Measurements from ENCODE around the gene PTCRA.

The PTCRA gene

GRCh38 chr6:42904467-42904866, 11.4 kb upstream of the PTCRA start:
- no peak for DNase-seq (ENCODE audit: low read depth, low spot score)

DNA sequence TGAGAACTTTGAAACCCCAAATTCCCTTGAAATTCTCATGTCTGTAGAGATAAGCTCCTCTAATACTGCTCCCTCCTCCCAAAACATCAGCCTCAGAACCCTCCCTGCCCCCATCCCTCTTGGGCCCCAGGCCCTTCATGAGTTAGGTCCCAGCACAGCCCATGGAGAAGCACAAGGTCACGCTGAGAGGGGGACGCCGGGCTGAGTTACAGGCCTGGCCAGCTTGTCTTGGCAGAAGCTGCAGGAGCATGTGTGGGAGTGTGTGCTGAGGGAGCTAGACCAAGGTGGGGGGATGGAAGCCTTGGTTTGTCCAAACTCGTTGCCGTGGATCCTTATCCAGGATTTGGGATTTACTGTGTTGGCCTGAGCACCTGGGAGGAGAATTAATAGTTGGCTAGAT, 8.5 kb upstream of the PTCRA start:
- no peak for DNase-seq (ENCODE audit: low read depth, low spot score)

- no peak for DNase-seq (ENCODE audit: low read depth, low spot score)
Measured at GRCh38 chr6:42909835-42910234, 6.0 kb upstream of the PTCRA start.

DNA sequence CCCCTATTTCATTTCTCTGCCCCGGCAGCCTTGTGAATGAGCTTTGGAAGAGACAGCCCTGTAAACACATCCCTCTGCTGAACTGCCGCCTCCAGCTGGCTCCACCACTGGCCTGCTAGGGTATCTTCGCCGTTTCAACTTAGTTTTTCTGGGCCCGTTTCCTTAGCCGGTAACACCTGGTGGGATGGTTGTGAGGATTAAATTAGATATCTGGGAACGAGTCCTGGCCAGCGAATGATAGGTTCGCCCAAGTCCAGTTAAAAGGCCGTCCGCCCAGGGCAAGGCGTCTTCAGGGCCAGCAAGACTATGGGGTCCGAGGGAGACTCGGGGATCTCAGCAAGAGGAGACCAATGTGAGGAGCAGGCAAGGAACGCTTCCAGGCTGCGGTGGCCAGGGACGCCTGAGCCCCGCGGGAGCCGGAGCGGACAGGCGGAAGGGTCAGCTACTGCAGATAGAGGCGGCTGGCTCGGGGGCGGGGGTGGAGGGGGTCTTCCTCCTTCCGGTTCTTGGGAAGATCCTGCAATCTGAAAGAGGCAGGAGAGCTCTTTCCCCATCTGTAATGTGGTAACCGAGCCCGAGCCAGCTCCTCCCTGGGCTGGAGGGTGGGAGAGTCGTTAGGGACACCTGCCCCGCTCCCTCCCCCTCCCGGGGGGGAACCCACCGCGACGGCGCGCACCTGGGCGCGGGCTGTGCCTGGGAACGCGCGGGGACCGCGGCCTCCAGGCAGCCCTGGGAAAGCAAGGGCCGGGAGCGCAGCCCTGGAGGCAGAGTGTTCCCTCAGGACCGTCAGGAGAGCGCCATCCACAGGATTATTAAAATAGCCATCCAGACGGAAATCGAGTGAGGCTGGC, 4.5 kb upstream of the PTCRA start:
- peak; percentile 18 for DNase-seq (ENCODE audit: low read depth, low spot score)

DNA sequence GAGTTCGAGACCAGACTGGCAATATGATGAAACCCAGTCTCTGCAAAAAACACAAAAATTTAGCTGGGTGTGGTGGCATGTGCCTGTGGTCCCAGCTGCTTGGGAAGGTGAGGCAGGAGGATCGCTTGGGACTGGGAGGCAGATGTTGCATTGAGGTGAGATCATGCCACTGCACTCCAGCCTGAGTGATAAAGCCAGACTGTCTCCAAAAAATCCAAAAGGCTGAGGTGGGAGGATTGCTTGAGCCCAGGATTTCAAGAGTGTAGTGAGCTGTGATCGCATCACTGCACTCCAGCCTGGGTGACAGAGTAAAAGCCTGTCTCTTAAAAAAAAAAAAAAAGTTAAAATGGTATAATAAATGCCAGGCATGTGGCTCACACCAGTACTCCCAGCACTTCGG, 1.3 kb upstream of the PTCRA start:
- DNase-seq (ENCODE audit: low read depth, low spot score): no peak

GRCh38 chr6:42916288-42916687, 435 bp downstream of the PTCRA start:
- DNase-seq (ENCODE audit: low read depth, low spot score): no peak

- no peak for DNase-seq (ENCODE audit: low read depth, low spot score)
Measured at GRCh38 chr6:42921801-42922200, 5.9 kb downstream of the PTCRA start.

GRCh38 chr6:42923666-42924065, 7.8 kb downstream of the PTCRA start:
- DNase-seq (ENCODE audit: low read depth, low spot score): no peak

DNA sequence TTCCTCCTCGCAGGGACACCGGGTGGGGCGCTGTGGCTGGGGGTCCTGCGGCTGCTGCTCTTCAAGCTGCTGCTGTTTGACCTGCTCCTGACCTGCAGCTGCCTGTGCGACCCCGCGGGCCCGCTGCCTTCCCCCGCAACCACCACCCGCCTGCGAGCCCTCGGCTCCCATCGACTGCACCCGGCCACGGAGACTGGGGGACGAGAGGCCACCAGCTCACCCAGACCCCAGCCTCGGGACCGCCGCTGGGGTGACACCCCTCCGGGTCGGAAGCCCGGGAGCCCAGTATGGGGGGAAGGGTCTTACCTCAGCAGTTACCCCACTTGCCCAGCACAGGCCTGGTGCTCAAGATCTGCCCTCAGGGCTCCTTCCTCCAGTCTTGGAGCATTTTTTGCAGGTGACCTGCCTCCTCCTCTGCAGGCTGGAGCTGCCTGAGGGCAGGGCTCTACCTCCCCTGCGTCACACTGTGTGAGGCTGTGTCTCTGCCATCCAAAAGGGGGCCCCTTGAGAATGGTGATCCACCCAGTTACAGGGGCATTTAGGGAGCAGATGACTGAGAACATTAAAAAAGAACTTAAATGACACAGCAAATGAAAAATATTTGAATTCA, 9.5 kb downstream of the PTCRA start:
- DNase-seq (ENCODE audit: low read depth, low spot score): no peak

- peak; percentile 98 for DNase-seq (ENCODE audit: low read depth, low spot score)
Measured at GRCh38 chr6:42928986-42929820, 13.3 kb downstream of the PTCRA start, which contains the start of gene CNPY3. Gene CNPY3 (plus strand): TSS chr6:42929480. CDS start chr6:42929571, 91 bp downstream.

- no peak for DNase-seq (ENCODE audit: low read depth, low spot score)
Measured at GRCh38 chr6:42929821-42930360, 14.0 kb downstream of the PTCRA start.

GRCh38 chr6:42932412-42932811, 16.6 kb downstream of the PTCRA start:
- no peak for DNase-seq (ENCODE audit: low read depth, low spot score)

DNA sequence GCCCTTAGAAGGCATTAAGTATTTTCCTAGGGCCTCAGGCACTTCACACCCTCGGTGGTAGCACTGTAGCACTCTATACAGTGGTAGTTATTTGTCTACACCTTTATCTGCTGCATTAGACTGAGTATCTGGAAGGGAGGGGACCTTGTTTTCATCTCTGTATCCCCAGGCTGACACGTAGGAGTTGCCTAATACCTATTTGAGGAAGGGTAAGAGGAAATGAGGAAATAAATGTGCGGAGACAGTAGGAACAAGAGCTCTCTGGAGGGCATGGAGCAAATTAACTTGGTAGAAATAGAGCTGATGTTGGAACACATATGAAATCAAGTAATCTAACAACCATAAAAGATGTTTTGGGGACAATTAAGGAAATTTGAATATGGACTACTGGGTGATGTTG, 17.4 kb downstream of the PTCRA start:
- no peak for DNase-seq (ENCODE audit: low read depth, low spot score)

DNA sequence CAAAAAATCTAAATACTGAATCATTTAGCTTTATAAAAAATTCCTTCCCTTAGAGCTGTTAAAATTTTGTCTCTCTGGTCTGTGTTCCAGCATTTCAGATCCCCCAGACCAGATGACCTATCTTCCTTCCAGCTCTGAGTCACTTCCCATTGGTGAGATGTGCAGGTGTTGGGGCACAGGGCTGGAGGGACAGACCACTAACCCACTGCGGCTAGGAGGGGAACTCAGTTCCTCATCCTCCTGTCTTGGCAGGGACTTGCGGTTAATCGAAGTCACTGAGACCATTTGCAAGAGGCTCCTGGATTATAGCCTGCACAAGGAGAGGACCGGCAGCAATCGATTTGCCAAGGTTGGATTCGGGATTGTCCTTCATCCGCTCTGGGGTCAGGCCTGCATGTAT, 19.5 kb downstream of the PTCRA start:
- DNase-seq (ENCODE audit: low read depth, low spot score): no peak

- no peak for DNase-seq (ENCODE audit: low read depth, low spot score)
Measured at GRCh38 chr6:42936398-42936797, 20.5 kb downstream of the PTCRA start.

GRCh38 chr6:42937548-42938427, 21.9 kb downstream of the PTCRA start:
- DNase-seq (ENCODE audit: low read depth, low spot score): no peak

- no peak for DNase-seq (ENCODE audit: low read depth, low spot score)
Measured at GRCh38 chr6:42938428-42938796, 22.6 kb downstream of the PTCRA start.

GRCh38 chr6:42938987-42939809, 23.3 kb downstream of the PTCRA start:
- no peak for DNase-seq (ENCODE audit: low read depth, low spot score)

- no peak for DNase-seq (ENCODE audit: low read depth, low spot score)
Measured at GRCh38 chr6:42939810-42940167, 23.9 kb downstream of the PTCRA start.

GRCh38 chr6:42940493-42941045, 24.7 kb downstream of the PTCRA start:
- no peak for DNase-seq (ENCODE audit: low read depth, low spot score)

All from astrocyte of the hippocampus (primary cell).